Duodenal mucosa (tissue), 2 donors: Measurements from ENCODE around the gene ZNF79.
A peak's percentile ranks its signal among the peaks of the same experiment; 100 is the strongest.

Experiments
- H3K27ac ChIP-seq: one replicate; pipeline ENCODE4 v1.7.0; 2013; ENCODE audit warnings: low read depth, low read length
- H3K27me3 ChIP-seq, 2 donors: one replicate each; pipeline ENCODE4 v1.7.0; 2013; ENCODE audit warnings: low read length in 2 of 2, control low read depth in 1 of 2; ENCODE audit not compliant: insufficient read depth in 2 of 2, control insufficient read depth in 1 of 2
- H3K36me3 ChIP-seq, 2 donors: one replicate each; pipeline ENCODE4 v1.7.0; 2013; ENCODE audit warnings: low read length in 2 of 2, control low read depth in 1 of 2; ENCODE audit not compliant: insufficient read depth in 2 of 2, control insufficient read depth in 1 of 2
- H3K4me1 ChIP-seq, 2 donors: one replicate each; pipeline ENCODE4 v1.7.0; 2013; ENCODE audit warnings: low read length in 2 of 2, control low read depth in 1 of 2; ENCODE audit not compliant: insufficient read depth in 2 of 2, control insufficient read depth in 1 of 2
- H3K4me3 ChIP-seq, 2 donors: one replicate each; pipeline ENCODE4 v1.7.0; 2013; ENCODE audit warnings: low read length in 2 of 2, low read depth in 1 of 2
- H3K9ac ChIP-seq, 2 donors: one replicate each; pipeline ENCODE4 v1.7.0; 2013; ENCODE audit warnings: low read length in 2 of 2, low read depth in 1 of 2
- H3K9me3 ChIP-seq, 2 donors: one replicate each; pipeline ENCODE4 v1.7.0; 2013; ENCODE audit warnings: low read length in 2 of 2, control low read depth in 1 of 2; ENCODE audit not compliant: control insufficient read depth in 1 of 2

The ZNF79 gene

DNA sequence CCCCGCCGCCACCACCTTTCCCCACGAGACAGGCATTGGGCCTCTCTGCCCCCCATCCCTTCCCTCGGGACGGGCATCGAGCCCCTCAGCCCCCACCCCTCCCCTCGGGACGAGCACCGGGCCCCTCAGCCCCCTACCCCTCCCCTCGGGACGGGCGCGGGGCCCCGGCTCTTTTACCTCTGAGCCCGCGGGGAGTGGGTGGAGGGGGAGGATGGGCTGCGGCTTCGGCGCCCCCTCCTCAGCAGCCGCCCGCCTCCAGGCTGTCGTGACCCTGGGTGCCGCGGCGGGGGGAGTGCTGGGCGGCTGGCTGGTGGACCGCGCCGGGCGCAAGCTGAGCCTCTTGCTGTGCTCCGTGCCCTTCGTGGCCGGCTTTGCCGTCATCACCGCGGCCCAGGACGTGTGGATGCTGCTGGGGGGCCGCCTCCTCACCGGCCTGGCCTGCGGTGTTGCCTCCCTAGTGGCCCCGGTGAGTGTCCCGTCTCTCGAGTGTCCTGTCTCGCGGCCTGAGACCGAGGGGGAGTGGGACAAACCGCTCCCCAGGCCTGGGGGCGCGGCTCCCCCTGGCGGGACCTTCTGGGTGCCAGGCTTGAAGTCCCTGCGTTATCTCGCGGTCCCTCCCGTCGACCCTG lies 26.4 kb upstream of the ZNF79 start:
- H3K27ac ChIP-seq = peak overlapping the region; percentile 76
- H3K9me3 ChIP-seq = no peaks in the 10 kb centered on the region
- peaks cover 0 to 18% of the 10 kb centered on the region in 2 donors for H3K36me3 ChIP-seq
- H3K9ac ChIP-seq = peak overlapping the region; percentile 48 to 66
- H3K4me1 ChIP-seq = peaks cover 16 to 18% of the 10 kb centered on the region in 2 donors
- H3K27me3 ChIP-seq = no peaks in the 10 kb centered on the region
- H3K4me3 ChIP-seq = peak overlapping the region; percentile 69 to 76

DNA sequence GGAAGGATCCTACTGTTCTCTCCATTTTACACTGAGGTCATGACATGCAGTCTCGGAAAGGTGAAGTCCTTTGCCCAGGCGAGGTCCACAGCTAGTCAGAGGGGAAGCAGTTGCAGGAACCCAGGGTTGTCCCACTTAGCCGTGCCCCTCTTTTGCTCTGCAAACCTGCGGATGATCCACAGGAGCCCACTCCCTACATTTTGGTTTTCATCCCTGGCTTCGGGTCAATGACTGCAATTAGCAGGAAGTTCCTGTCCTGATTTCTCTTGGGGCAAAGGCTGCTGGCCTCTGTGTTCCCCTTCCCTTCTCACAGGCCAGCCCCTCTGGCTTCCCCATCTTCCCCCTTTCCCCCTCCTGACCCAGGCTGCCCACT lies 25.9 kb upstream of the ZNF79 start:
- Histone ChIP-seq H3K4me1 (peaks cover 16 to 18% of the 10 kb centered on the region in 2 donors), H3K27me3 (no peaks in the 10 kb centered on the region), H3K9ac (peak overlapping the region; percentile 48 to 66), H3K4me3 (peak overlapping the region; percentile 69 to 76), H3K27ac (no peak overlapping the region), H3K9me3 (no peaks in the 10 kb centered on the region), H3K36me3 (peaks cover 0 to 18% of the 10 kb centered on the region in 2 donors)

DNA sequence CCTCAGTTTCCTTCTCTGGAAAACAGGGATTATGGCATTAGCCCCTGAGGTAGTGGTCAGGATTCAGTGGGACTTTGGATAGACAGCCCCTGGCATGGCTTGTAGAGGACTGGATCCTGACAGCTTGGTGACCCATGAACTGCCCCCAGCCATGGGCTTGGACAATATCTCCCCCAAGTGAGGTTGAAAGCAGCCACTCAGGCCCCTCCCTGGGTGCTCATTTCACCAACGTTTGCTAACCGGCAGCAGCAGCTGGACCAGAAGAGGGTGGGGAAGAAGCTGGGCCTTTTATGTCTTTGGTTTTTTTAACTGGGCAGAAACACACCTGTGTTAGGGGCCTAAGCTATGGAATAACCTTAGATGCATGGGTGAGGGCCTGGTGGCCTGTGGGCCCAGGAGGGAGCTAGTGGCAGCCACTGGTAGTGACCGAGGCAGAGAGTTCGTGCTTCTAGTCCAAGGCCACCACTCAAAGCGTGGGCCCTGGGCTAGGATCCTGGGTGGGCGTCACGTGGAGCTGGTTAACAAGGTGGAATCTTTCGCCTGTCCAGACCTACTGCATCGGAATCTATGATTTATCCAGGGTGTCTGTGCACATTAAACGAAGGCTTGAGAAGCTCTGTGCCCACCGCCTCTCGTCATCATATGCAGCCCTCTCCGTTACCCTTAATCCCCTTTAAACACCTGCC lies 25.3 kb upstream of the ZNF79 start:
- H3K4me3 ChIP-seq = peak overlapping the region; percentile 69 to 76
- H3K4me1 ChIP-seq = peaks cover 16 to 18% of the 10 kb centered on the region in 2 donors
- H3K9me3 ChIP-seq = no peaks in the 10 kb centered on the region
- no peak overlapping the region for H3K27ac ChIP-seq
- H3K36me3 ChIP-seq = peaks cover 2 to 21% of the 10 kb centered on the region in 2 donors
- H3K9ac ChIP-seq = peak overlapping the region in 1 of 2 donors; percentile 66
- H3K27me3 ChIP-seq = no peaks in the 10 kb centered on the region

DNA sequence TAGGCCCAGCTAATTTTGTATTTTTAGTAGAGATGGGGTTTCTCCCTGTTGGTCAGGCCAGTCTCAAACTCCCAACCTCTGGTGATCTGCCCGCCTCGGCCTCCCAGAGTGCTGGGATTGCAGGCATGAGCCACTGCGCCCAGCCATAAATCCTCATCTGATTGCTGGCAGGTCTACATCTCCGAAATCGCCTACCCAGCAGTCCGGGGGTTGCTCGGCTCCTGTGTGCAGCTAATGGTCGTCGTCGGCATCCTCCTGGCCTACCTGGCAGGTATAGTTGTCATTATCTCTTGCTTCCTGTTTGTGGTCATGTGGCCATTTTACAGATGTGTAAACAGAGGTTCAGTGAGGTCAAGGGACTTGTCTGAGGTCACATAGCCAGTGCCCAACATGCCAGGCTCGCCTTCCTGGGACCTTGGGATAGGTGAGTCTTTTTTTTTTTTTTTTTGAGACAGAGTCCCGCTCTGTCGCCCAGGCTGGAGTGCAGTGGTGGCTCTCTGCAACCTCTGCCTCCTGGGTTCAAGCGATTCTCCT lies 24.4 kb upstream of the ZNF79 start:
- no peaks in the 10 kb centered on the region for H3K9me3 ChIP-seq
- peaks cover 7 to 26% of the 10 kb centered on the region in 2 donors for H3K36me3 ChIP-seq
- peaks cover 16 to 18% of the 10 kb centered on the region in 2 donors for H3K4me1 ChIP-seq
- no peak overlapping the region for H3K27ac ChIP-seq
- H3K4me3 ChIP-seq = no peak overlapping the region
- H3K27me3 ChIP-seq = no peaks in the 10 kb centered on the region
- H3K9ac ChIP-seq = no peak overlapping the region

DNA sequence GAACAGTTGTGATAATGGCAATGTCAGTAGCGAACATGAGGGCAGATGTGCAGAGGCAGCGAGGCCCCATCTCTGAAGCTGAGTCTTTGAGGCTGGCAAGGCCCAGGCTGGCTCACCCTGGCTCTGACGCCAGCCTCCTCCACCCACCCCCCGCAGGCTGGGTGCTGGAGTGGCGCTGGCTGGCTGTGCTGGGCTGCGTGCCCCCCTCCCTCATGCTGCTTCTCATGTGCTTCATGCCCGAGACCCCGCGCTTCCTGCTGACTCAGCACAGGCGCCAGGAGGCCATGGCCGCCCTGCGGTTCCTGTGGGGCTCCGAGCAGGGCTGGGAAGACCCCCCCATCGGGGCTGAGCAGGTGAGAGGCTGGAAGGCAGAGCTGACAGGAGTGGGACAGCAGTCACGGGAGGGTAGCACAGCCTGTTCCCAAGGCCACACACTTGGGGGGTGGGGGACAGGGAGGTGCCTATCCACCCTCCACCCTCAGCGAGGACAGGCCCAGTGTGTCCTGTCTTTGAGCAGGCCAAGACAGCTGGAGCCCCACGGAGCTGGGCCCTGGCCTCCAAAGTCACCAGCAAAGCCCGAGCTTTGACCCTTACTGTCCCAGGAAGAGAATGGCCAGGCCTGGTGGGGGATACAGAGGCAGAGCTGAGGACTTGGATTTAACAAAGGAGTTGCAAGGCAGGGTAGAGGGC lies 21.6 kb upstream of the ZNF79 start:
- no peak overlapping the region for H3K27ac ChIP-seq
- peaks cover 21 to 43% of the 10 kb centered on the region in 2 donors for H3K36me3 ChIP-seq
- no peak overlapping the region for H3K4me3 ChIP-seq
- H3K4me1 ChIP-seq = peaks cover 10% of the 10 kb centered on the region in 2 donors
- H3K9ac ChIP-seq = no peak overlapping the region
- H3K9me3 ChIP-seq = no peaks in the 10 kb centered on the region
- H3K27me3 ChIP-seq = no peaks in the 10 kb centered on the region

DNA sequence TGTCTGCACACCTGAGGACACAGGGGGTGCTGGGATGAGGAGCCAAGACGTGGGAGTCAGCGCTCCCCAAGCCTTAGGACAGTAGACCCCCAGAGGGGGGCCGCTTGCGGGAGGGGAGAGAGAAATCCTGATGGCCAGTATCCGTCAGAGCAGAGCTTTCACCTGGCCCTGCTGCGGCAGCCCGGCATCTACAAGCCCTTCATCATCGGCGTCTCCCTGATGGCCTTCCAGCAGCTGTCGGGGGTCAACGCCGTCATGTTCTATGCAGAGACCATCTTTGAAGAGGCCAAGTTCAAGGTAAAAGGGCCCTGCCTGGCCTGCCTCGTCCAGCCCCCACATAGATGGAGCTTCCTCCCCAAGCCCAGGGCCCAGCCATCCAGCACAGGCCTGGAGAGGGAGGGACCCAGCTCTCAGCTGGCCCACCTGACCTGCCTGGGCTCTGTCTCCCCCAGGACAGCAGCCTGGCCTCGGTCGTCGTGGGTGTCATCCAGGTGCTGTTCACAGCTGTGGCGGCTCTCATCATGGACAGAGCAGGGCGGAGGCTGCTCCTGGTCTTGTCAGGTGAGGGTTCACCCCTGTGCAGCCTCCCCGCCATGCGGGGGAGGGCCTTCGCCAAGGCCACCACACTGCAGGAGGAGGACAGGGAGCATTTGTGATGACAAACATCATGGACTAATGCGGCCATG lies 20.5 kb upstream of the ZNF79 start:
- Histone ChIP-seq H3K9ac (no peak overlapping the region), H3K27ac (no peak overlapping the region), H3K36me3 (peaks cover 21 to 43% of the 10 kb centered on the region in 2 donors), H3K4me1 (peaks cover 1 to 4% of the 10 kb centered on the region in 2 donors), H3K4me3 (no peak overlapping the region), H3K9me3 (no peaks in the 10 kb centered on the region), H3K27me3 (no peaks in the 10 kb centered on the region)

DNA sequence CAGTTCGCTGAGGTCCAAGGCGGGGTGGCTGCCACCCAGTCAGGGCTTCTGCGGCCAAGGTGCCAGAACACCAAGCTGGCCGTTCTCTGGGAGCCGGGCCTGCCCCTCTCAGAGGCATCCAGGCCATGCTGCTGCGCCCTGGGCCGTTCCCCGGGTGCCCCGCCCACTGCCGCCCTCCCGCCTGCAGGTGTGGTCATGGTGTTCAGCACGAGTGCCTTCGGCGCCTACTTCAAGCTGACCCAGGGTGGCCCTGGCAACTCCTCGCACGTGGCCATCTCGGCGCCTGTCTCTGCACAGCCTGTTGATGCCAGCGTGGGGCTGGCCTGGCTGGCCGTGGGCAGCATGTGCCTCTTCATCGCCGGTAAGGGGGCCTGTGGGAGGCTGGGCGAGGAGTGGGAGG lies 19.6 kb upstream of the ZNF79 start:
- Histone ChIP-seq H3K9ac (no peak overlapping the region), H3K4me1 (no peaks in the 10 kb centered on the region), H3K9me3 (no peaks in the 10 kb centered on the region), H3K36me3 (peaks cover 21 to 43% of the 10 kb centered on the region in 2 donors), H3K27me3 (no peaks in the 10 kb centered on the region), H3K27ac (no peak overlapping the region), H3K4me3 (no peak overlapping the region)

DNA sequence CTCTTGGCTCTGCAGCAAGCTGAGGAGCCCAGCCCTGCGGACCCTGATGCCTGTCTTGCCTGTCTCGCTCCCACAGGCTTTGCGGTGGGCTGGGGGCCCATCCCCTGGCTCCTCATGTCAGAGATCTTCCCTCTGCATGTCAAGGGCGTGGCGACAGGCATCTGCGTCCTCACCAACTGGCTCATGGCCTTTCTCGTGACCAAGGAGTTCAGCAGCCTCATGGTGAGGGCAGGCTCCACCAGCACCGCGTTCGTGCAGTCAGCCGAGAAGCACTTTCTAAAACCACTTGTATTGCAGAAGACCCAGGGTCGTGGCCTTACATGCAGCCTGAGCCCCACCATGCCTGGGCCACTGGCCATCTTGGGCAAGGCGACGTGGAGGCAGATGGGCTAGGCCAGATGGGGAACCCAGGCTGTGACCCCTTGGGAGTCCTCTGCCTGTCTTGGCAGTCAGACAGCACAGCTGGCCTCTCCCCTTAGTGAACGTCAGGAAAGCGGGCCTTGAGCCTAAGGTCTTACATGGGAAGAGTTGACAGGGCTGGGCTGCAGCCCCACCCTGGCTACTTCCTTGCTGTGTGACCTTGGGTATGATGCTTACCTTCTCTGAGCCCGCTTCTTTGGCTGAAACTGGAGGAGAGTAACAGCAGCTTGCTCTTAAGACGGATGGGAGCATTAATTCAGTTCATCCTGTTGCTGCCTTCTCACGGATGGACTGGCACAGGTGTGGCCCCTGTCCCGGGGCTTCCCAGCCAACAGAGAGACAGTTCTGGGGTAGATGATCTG lies 18.6 kb upstream of the ZNF79 start:
- no peaks in the 10 kb centered on the region for H3K4me1 ChIP-seq
- H3K27ac ChIP-seq = no peak overlapping the region
- H3K9ac ChIP-seq = no peak overlapping the region
- no peak overlapping the region for H3K4me3 ChIP-seq
- no peaks in the 10 kb centered on the region for H3K27me3 ChIP-seq
- peaks cover 21 to 43% of the 10 kb centered on the region in 2 donors for H3K36me3 ChIP-seq
- no peaks in the 10 kb centered on the region for H3K9me3 ChIP-seq

DNA sequence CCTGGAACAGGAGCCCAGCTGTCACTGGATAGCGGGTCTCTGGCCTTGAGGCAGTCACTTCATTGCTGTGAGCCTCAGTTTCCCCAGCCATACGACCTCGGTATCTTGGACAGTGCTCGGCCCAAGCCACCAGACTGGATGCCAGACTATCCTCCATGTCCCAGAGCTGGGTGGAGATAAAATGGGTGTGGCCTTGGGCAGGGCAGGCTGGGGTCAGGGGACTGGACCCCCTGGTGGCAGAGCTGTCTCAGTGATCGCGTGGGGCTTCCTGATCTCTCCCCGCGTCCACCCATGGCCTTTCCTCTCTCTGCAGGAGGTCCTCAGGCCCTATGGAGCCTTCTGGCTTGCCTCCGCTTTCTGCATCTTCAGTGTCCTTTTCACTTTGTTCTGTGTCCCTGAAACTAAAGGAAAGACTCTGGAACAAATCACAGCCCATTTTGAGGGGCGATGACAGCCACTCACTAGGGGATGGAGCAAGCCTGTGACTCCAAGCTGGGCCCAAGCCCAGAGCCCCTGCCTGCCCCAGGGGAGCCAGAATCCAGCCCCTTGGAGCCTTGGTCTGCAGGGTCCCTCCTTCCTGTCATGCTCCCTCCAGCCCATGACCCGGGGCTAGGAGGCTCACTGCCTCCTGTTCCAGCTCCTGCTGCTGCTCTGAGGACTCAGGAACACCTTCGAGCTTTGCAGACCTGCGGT lies 17.2 kb upstream of the ZNF79 start:
- Histone ChIP-seq H3K36me3 (peaks cover 21 to 33% of the 10 kb centered on the region in 2 donors), H3K27me3 (no peaks in the 10 kb centered on the region), H3K27ac (no peak overlapping the region), H3K9ac (no peak overlapping the region), H3K9me3 (no peaks in the 10 kb centered on the region), H3K4me1 (no peaks in the 10 kb centered on the region), H3K4me3 (no peak overlapping the region)
